GM21390 (cell line): ENCODE results near the gene GLRX3.

ENCODE experiments used
- ATAC-seq: cut with Tn5 transposase; IDR thresholded peaks from one replicate; pipeline ENCODE4 v1.9.1; 2021; ENCODE audit not compliant: unreplicated experiment

GLRX3 gene

DNA sequence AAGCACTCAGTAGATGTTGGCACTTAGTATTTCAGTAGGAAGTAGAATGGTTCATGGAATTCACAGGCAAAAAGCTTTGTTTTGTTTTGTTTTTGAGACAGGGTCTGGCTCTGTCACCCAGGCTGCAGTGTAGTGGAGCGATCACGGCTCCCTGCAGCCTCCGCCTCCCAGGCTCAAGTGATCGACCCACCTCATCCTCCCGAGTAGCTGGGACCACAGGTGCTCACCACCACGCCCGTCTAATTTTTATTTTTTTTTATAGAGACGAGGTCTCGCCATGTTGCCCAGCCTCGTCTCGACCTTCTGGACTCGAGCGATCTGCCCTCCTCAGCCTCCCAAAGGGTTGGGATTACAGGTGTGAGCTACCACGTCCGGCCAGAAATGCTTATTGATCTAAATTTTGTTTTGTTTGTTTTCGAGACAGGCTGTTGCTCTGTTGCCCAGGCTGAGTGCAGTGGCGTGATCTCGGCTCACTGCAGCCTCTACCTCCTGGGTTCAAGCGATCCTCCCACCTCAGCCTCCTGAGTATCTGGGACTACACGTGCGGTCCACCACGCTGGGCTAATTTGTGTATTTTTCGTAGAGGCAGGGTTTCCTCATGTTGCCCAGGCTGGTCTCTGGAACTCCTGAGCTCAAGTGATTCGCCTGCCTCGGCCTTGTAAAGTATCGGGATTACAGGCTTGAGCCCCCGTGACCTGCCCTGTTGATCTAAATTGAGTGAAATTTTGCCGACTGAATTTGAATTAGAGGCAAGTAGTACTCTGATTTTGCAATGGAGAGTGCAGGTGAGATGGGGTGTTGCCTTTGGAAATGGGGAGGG is 1.7 kb downstream of the GLRX3 start:
- no peak for ATAC-seq

DNA sequence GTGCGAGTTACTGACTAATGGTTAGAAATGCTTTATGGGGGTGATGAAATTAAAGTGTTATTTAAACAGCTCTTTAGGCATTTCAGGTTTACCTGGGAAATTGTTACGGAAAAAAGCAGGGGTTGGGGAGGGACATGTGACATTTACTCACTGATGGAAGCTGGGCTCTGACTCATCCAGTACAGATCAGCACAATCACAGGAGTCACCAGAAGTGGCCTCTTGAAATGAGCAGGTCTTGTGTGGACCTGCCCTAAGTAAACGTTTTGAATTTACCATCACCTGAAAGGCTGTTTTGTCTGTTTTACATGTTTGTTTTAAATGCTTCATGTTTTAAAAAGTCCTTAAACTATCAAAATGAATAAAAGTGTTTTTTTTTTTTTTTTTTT is 2.3 kb downstream of the GLRX3 start:
- no peak for ATAC-seq

DNA sequence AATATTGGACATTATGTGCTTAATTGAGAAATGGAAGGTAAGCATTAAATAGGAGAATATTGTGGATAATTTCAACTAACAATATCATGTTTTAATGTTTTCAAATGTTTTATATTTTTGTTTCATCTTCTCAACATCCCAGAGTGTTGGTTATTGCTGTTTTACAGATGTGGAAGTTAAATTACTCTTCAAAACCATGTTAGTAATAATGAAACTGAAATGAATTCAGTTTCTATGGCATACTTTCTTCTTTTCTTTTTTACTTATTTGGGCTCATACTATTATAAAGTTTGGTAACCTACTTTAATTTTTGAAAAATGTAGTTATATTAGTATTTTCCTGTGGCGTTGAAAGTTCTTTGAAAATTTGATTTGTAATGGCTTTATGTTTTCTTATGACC is 4.2 kb downstream of the GLRX3 start:
- no peak for ATAC-seq

DNA sequence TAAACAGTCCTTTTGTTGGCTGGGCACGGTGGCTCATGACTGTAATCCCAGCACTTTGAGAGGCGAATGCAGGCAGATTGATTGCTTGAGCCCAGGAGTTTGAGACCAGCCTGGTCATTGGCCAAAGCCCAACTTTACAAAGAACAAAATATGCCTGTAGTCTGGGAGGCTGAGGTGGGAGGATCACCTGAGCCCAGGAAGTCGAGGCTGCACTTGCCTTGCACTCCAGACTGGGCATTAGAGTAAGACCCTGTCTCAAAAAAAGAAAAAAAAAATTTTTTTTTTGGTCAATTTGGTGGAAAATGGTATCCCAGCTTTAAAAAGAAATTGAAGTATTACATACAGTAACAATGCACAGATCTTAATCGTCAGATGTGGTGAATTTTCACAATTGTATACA is 4.8 kb downstream of the GLRX3 start:
- ATAC-seq, result no peak

DNA sequence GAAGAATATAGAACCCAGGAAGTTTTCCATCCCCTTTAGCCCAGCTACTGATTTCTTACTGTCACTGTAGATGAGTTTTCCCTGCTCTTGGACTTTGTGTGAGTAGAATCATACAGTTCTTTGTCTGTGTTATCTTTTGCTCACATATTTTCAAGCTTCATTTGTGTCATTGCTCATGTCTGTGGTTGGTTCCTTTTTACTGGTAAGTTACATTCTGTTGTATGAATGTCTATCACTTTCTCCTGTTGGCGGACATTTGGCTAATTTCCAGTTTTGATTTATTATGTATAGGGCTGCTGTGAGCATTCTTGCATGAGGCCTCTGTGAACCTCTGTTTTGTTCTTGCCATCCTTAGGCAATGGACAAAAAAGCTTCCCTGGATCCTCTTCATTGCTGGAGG is 5.3 kb downstream of the GLRX3 start:
- ATAC-seq, result peak; percentile 45

DNA sequence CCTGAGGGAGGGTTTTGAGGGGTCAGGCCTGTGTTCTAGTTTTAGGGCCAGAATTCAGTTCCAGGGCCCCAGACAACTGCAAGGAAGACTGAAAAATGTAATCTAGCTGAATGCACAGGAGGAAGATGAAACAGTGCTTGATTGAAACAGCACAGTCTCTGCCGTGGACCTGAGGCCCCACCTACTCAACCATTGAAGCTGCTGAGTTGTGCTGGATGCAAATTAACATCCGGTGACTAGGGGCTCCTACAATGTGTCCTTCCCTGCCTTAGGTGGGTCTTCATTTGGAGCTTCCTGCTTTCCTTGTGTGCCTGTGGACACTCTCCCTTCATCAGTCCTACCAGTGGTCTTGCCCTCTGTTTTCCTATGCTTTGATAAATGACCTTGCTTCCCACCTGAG is 5.7 kb downstream of the GLRX3 start:
- peak; percentile 83 for ATAC-seq

DNA sequence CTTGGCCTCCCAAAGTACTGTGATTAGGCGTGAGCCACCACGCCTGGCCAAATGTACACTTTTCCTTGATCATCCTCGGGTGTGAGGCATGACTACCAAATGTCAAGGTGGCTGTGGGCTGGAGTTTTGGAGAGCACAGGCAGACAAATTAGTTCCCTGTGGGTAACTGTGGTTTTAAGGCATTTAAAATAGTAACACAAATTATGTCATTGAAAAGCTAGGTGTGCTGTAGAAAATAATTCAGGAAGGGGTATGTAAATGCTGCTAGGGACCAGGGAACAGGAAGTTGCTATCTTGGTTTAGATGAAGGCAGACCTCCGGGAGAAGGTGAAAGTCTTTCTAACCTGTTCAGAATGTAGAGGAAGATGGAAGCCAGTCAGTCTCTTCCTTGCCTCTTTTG is 9.9 kb downstream of the GLRX3 start:
- ATAC-seq, result no peak

DNA sequence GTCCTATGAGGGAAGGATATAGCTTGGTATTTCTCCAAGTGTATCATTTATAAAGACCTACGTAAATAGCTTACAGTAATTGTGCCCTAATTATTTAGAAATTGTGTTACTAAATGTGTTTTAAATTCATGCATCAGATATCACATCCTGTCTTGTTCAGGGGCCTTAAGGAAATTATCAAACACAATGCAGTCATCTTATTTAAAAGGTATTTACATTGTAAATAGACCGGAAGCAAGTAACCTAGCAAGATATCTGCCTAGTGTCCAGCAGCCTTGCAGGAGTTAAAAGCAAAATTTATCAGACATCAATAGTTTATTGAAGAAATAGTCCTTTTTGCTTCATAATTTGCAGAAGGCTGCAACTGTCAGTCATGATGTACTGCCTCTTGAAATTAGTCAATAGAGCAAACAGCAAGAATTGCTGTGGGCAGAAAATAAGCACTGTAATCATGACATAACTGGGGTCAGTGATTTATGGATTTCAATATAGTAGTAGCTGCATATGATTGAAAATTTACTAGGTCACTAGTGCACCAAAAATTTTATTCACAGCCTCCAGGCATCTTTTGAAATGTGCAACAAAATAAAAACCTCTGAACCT is 23.1 kb downstream of the GLRX3 start:
- no peak for ATAC-seq

DNA sequence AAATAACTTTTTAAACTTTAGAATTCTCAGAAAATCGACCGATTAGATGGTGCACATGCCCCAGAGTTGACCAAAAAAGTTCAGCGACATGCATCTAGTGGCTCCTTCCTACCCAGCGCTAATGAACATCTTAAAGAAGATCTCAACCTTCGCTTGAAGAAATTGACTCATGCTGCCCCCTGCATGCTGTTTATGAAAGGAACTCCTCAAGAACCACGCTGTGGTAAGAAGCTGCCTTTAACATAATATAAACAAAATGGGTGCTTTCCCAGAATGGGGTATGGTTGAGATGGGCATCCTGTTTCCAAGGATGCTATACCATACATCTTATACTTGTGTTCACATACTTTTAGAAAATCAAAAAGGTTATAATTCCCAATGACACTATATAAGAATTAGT is 24.6 kb downstream of the GLRX3 start:
- peak; percentile 56 for ATAC-seq

DNA sequence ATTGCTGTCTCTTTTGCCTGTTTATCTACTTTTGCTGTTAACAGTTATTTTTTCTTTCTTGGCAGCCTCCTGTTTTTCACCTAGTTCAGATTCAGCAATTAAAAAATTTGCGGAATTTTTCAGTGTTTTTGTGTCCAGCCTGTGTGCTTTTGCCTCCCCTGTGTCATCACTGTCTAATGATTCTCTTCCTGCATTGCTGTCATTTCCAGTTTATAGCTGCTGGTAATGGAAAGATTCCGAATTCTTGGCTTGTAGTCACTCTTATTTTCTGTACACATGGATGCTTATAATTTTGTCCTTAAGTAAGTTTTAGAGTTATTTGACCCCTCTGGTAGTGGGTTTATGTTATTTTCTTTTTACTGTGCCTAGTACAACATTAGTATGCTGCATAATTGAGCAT is 25.1 kb downstream of the GLRX3 start:
- no peak for ATAC-seq

DNA sequence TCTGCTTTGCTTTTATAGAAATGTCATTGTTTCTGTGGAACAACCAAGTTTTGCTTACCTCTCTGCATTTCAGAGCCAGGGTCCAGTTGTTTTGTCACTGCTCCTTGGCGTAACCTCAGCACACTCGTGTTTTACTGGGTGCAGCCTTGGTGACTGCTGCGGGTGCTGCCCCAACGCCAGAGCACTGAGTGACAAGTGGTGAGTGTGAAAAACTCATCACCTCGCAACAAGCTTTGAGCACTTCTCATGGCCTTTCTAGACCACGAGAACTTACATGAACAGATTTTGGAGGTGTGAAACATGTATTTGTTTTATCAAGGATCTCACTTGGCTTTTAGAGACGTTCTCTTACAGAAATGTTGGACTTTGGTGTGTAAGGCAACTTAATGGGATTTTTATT is 31.0 kb downstream of the GLRX3 start:
- no peak for ATAC-seq

DNA sequence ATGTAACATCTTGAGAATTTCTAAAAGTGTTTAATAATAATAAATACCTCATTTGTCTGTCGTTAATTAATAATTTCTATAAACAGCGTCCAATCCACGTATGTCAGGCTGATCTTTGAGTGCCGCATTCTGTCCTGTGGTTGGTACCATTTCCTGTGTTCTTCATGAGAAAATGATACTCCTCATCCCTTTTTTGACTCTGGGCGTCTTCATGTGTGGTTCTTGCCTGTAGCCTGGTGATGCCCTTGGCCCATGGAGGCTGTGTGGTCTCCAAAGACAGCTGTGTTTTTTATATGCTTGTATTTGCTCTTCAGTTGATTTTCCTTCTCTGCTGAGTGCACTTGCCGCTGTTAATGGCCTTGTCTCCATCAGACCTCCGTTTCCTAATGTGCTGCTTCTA is 31.5 kb downstream of the GLRX3 start:
- no peak for ATAC-seq

DNA sequence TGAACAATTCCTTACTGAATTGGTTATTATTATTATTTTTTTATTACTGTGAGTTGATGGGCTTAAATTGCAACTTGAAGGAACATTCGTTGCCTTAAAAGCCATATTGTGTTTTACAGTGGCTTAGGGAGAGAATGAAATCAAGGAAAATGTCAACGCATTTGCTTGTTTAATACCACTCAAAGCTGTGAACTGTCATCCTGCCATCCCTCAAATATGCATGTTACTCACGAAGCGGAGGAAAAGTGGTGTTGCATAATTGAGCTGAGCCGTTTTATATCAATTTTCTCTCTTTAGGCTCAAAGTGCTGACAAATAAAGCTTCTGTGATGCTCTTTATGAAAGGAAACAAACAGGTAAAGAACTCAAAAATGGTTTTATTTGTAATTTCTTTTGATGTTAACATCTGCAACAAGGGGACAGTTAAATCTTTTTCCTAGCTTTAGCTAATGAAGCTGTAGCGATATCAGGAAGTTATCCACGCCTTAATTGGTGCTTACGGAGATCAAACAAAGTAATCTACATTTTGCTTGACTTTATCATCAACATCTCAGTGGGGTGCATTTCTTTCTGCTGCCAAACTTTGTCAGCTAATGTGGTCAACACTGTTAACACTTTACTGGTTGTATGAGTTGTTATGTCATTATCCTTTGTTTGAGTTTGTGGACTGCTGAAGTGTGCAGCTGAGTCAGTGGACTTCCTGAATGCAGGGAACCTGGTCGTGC is 33.1 kb downstream of the GLRX3 start:
- no peak for ATAC-seq

DNA sequence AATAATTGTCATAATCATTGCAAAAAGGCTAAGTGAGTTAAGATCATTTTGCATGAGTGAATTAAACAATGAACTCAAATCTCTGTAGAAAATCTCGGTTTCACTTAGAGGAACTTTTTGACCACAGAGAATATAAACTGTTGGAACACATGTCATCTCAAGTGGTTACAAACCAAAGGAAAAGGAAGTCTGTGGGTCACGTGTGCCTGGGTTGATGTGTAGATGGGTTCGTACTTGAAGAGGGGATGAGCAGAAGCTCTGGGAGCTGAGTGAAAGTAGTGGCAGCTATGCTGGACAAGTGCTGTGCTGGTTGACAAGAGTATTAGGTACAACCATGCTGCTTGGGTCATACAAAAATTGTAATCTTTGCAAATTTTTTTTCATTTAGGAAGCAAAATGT is 35.0 kb downstream of the GLRX3 start:
- peak; percentile 67 for ATAC-seq

DNA sequence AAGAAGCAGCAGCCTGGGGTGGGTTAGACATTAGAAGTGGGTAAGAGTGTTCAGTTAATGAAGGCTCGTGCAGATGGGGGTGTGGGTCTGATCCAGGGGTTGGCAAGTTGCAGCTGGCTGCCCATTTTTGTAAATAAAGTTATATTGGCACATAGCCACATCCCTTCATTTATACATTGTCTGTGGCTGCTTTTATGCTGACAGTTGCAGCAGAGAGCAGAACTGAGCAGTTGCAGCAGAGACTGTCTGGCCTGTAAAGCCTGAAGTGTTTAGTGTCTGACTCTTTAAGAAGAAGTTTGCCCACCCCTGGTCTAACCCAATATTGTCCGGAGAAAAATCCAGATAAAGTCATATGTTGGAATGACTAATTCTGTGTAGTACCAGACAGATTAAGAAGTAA is 38.1 kb downstream of the GLRX3 start:
- no peak for ATAC-seq

DNA sequence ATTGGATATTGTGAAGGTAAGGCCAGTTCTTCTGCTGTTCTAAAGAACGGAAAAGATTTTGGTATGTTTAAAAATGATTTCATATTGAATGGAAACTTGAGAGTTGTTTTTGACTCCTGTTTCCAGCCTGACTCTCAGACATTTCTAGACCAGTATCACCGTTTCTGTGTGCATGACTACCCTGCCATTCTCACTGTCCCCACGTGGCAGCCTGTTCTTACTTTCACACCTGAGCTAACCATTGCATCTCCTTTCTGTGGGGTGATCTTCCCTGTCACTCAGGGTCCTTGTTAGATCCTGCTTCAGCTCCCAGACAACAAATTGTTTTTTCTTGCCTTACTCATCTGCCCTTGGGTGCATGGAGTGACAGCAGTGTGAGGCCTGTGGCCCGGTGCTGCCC is 38.9 kb downstream of the GLRX3 start:
- no peak for ATAC-seq

DNA sequence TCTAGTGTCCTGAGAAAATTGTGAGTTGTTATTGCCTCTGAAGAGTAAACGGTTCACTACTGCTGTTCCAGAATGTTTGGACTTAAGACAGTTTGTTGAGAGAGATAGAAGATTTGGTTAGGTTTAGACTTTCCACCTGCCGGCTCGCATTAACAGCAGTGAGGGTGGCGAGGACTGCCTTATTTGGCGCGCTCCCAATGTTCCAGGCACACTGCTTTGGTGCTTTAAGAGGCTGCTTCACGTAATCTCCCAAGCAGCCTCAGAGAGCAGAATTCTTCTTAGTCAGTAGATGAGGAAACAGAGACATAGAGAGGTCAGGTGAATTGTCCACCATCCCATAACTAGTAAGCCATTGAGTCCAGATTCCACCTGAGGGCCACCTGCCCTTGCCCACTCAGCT is 41.1 kb downstream of the GLRX3 start:
- ATAC-seq, result no peak

DNA sequence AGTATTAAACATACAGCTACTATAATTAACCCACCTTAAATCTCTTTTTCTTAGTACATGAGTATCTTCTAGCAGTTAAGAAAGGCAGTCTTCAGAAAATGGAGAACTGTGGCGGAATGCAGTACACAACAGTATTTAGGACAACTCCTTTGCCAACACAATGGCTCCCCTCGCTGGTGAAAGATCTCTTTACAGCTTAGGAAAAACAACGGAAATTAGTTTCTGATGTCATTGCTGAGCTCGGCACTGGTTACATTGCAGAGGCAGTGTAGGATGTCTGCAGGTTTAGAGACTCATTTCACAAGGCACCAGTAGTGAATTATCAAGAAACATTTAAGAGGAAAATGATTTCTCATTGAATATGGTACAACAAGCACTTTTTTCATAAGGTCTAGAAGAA is 43.4 kb downstream of the GLRX3 start:
- ATAC-seq, result no peak

DNA sequence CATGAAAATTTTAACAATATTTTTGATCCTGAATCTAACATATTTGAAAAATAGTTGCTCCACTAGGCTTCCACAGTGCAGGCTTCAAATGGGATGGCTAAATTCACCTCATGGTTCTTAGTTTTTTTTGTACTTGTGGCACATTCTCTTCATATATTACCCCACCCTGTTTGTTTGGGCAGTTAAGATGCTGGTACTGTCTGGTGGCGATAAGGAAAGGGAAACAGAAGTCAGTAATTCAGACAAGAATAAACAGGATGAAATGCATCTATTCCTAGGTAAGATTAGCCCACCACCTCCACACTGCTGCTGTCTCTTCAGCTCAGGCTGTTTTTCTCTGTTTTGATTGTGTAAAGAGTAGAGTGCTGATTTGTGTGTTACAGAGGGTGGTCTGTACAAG is 44.2 kb downstream of the GLRX3 start:
- no peak for ATAC-seq

DNA sequence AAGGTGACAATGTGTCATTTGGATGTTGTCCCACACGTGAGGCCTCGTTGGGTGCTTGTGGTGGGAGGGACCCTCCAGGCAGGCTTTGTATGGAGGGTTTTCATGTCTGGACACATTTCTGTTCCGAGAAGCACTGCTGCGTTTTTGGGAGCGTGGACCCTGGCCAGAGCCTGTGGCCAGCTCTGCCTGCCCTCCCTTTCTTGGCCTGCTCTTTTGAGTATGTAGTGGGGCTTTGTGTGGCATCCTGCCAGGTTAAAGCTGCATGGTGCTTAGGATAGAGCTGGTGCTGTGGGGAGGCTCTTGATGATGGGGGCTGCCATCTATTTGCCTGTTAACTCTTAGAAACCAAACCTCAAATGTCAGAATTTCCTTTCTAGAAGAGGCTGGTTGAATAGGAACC is 45.7 kb downstream of the GLRX3 start:
- no peak for ATAC-seq

DNA sequence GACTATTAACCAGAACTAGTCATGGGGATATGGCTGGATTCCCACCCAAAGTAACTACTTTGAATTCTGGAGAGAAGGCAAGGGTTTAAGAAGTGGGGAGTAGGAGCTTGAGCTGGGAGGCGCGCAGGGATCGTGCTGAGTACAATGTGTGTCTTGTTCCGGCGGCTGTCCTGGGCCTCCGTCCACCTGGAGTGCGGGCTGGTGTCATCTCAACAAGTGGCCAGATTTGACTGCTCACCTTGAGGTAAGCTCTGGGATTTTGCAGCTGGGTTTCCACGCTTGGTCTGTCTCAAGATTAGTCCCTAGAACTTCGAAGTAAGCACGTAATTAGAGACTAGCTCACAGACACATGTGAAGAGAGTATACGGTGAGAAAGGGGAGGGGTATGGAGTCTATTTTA is 49.4 kb downstream of the GLRX3 start:
- no peak for ATAC-seq
